Large intestine (tissue), 3 donors: ENCODE measurements around the gene CXCR1. TPM values are rescaled to one million over a fixed set of nuclear protein-coding genes. Genes with fewer than 3 reads are reported as not detected.
"Not testable (repeated sequence)": the region's sequence is repeated elsewhere in the genome, so short reads cannot be mapped to it uniquely, and the experiment has no call there.

Experiments
- DNase-seq, 2 donors: peaks; one replicate each; pipeline versions ENCODE4 v3.0.0 to v3.0.0-alpha.2; 2013
- H3K27ac ChIP-seq: one replicate; pipeline ENCODE4 v1.5.1; 2013; ENCODE audit warnings: low read length
- H3K27me3 ChIP-seq: 2 replicates; pipeline ENCODE4 v1.6.1; 2013; ENCODE audit warnings: low read length; ENCODE audit not compliant: control insufficient read depth, insufficient read depth
- H3K36me3 ChIP-seq: 2 replicates; pipeline ENCODE4 v1.6.1; 2013; ENCODE audit warnings: low read length; ENCODE audit not compliant: control insufficient read depth, insufficient read depth
- H3K4me1 ChIP-seq: one replicate; pipeline ENCODE4 v1.6.1; 2013; ENCODE audit warnings: low read length; ENCODE audit not compliant: control insufficient read depth, insufficient read depth
- H3K4me3 ChIP-seq: one replicate; pipeline ENCODE4 v1.5.1; 2013; ENCODE audit warnings: low read length
- H3K9me3 ChIP-seq: one replicate; pipeline ENCODE4 v1.6.1; 2013; ENCODE audit warnings: mild to moderate bottlenecking, low read depth, low read length, moderate library complexity; ENCODE audit not compliant: control insufficient read depth
- whole genome bisulfite sequencing: methylation state at CpG from one replicate; pipeline ENCODE4 v1.1.5; 2013; ENCODE audit warnings: low lambda C conversion rate; ENCODE audit not compliant: insufficient coverage; 5-methylcytosine and 5-hydroxymethylcytosine counted together
- polyA plus RNA-seq: library from polyadenylated mRNA; unstranded; fragments of 120-200 nt; gene quantifications from one replicate; pipeline ENCODE4 v1.2.1, GENCODE V29; 2013

CXCR1 gene
- polyA plus RNA-seq, 1 donor, result 0.01 TPM

DNA sequence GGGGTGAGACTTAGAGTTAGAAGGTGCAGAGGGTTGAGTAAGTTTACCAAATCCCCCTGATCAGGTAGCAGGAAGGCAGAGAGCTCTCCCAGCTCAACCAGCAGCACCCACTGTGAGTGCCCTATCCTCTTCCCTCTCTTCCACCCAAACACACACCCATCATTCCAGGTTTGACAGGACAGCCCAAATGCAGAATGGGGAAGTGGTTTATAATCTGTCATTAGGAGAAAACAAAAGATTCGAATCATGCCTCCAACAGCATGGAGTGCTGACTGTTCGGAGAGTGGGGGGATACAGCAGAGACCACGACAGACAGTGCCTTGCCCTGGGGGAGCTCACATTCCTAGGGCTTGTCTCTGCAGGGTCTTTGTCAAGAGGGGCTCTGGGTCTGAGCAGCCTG lies 29.2 kb downstream of the CXCR1 start:
- 93% methylated on average over 2 of the region's 3 CpGs for WGBS
- no peak overlapping the region for H3K4me3 ChIP-seq
- H3K27ac ChIP-seq, result no peak overlapping the region
- DNase-seq, result no peak
- H3K27me3 ChIP-seq, result peaks cover 11% of the 10 kb centered on the region
- H3K9me3 ChIP-seq, result no peaks in the 10 kb centered on the region
- no peaks in the 10 kb centered on the region for H3K4me1 ChIP-seq
- no peaks in the 10 kb centered on the region for H3K36me3 ChIP-seq

DNA sequence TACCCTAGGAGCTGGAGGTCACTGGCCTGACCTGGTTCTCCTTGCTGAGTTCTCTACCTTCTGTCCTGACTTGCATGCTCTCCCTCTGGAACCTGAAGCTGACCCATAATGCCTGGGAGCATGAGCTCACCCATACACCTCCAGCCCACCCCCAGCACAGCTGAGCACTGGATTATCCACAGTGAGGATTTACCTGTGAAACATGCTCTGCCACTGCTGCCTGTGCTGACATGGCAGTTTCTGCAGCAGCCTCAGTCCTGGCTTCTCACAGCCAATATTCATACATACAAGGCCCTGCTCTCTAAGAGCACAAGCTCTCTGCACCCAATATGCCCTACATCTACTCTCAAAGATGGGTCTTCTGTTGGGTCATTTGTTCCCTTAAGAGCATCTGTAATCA lies 35.9 kb downstream of the CXCR1 start:
- H3K36me3 ChIP-seq, result no peaks in the 10 kb centered on the region
- H3K4me3 ChIP-seq, result no peak overlapping the region
- no peaks in the 10 kb centered on the region for H3K4me1 ChIP-seq
- H3K9me3 ChIP-seq, result no peaks in the 10 kb centered on the region
- H3K27ac ChIP-seq, result no peak overlapping the region
- DNase-seq, result no peak
- H3K27me3 ChIP-seq, result peaks cover 13% of the 10 kb centered on the region

DNA sequence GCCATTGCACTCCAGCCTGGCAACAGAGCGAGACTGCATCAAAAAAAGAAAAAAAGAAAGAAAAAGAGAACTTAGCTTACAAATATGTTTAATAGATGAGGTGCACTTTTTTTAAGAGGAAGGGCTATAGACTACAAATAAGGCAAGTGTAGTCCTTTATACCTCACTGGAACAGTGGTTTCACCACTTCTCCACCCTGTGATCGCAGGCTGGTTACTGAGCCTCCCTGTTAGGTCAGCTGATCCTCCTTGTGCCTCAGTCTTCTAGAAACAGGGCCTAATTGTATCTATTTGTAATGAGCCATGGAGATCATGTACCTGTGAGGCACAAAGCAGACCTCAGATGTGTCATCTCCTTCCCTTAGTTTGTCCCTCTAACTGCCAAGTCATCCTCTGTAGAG lies 36.4 kb downstream of the CXCR1 start:
- DNase-seq, result no peak
- H3K4me3 ChIP-seq, result no peak overlapping the region
- no peaks in the 10 kb centered on the region for H3K4me1 ChIP-seq
- no CpG with 5 or more reads among the region's 2 CpGs for WGBS
- H3K27me3 ChIP-seq, result peaks cover 13% of the 10 kb centered on the region
- H3K36me3 ChIP-seq, result no peaks in the 10 kb centered on the region
- H3K27ac ChIP-seq, result no peak overlapping the region
- no peaks in the 10 kb centered on the region for H3K9me3 ChIP-seq

DNA sequence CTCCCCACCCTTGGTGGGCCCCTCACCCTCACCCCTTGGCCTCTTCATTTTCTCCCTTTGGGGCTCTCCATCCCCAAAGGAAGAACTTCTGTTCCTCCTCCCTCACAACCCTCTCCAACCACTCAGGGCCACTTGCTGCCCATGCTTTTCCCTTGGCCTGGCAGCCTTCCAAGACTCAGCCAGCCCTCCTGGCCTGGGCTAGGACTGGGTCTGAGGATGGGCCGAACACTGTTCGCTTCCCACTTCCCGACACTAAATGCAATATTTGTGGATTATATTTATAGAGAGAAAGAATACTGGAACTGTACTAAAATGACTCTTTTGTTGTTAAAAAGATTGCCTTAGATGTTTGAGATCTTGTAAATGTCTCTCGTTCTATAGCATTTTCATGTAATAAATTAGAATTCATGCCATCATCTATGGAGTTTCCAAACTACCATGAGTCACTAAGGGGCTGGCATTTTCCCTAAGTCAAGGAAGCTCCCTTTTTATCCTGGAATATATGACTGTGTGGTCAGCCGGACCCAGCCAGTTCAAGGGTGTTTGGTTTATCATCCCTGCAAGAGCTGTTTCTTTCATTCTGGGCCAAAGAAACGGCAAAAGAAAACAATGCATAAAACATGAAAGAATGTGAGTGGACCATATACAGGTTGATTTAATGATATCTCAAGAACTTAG lies 37.2 kb downstream of the CXCR1 start:
- Histone ChIP-seq H3K27ac (no peak overlapping the region), H3K36me3 (no peaks in the 10 kb centered on the region), H3K27me3 (peaks cover 13% of the 10 kb centered on the region), H3K4me3 (no peak overlapping the region), H3K4me1 (no peaks in the 10 kb centered on the region), H3K9me3 (no peaks in the 10 kb centered on the region)
- DNase-seq, result no peak
- 100% methylated on average over 1 of the region's 6 CpGs for WGBS

DNA sequence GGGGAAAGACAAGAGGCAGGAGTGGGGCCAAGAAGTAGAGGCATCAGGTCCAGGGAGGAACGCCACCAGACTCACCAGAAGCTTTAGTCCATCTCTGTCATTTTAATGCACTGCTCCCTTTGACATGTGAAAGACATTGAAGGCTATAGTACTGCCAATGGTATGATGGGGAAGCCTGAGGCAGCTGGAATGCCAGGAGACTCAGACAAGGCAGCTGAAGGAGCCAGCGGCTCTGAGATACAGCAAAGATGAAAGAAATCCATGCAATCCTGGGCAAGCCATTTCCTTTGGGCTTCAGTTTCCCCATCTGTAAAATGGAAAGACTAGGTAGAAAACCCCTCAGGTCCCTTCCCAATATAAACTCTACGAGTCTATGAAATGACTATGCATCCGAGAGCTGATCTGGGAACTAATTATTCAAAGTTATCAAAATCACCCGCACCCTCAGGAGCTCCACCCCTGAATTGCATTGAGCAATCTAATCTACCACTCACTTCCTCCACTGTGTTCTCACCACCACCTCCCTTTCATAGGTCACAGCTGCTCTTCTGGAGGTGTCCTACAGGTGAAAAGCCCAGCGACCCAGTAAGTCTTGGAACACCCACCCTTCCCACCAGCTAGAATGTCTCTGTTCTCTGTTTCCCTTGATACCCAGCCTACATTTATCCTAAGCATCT lies 37.8 kb downstream of the CXCR1 start:
- WGBS, result no CpG with 5 or more reads among the region's 6 CpGs
- H3K4me3 ChIP-seq, result no peak overlapping the region
- DNase-seq, result no peak
- H3K9me3 ChIP-seq, result no peaks in the 10 kb centered on the region
- no peaks in the 10 kb centered on the region for H3K36me3 ChIP-seq
- no peak overlapping the region for H3K27ac ChIP-seq
- peaks cover 13% of the 10 kb centered on the region for H3K27me3 ChIP-seq
- no peaks in the 10 kb centered on the region for H3K4me1 ChIP-seq

DNA sequence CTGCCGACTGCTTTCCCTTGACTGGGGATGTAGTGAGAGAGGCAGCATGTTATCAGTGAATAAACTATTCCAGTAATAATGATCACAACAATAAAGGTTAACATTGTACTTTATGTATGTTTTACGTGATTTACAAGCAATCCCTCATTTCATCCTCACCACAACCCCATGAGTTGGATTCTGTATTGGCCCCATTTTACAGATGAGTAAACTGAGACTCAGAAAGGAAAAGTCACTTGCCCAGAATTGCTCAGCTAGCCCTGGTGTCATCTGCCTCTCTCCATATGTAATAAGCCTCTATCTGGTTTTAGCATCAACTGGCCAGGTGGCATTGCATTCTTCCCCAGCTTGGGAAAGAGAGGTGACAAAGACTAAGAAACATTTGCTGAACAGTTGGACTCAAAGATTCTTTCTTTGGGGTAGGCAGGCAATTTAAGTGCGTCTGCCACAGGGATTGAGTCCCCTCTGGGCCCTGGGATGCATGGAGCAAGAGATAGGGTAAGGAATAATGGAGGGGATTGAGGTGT lies 38.8 kb downstream of the CXCR1 start:
- no peak overlapping the region for H3K27ac ChIP-seq
- WGBS, result 100% methylated on average over 1 of the region's 3 CpGs
- H3K36me3 ChIP-seq, result no peaks in the 10 kb centered on the region
- H3K27me3 ChIP-seq, result peaks cover 13% of the 10 kb centered on the region
- H3K4me3 ChIP-seq, result no peak overlapping the region
- no peaks in the 10 kb centered on the region for H3K4me1 ChIP-seq
- no peak for DNase-seq
- peaks cover 2% of the 10 kb centered on the region for H3K9me3 ChIP-seq

DNA sequence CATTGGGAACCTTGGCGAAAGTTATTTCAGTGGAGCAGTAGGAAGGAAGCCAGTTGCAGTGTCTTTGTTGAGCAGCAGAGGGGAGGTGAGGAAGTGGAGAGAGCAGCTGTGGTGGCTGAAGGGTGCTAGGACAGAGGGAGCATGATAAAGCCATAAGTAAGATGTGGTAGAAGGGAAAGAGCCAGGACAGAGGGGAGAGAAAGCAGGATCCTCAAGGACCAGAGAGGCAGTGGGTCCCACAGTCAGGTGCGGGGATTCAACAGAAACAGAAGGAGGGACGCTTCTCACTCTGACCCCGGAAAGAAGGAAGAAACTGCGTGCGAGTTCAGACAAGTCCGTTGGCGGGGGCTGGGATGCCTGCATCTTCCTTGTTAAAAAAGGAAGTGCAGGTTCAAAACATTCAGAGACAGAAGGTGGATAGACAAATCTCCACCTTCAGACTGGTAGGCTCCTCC lies 41.1 kb downstream of the CXCR1 start, which contains the start of gene CXCR2:
TSS of gene CXCR2 (plus strand) at position 403 of the 455 bp plus-strand sequence. CDS start 8,774 bp downstream, outside the sequence.
- Histone ChIP-seq H3K36me3 (no peaks in the 10 kb centered on the region), H3K27ac (no peak within 1 kb of the TSS), H3K27me3 (peaks cover 13% of the 10 kb centered on the region), H3K9me3 (peaks cover 4% of the 10 kb centered on the region), H3K4me1 (no peaks in the 10 kb centered on the region), H3K4me3 (no peak within 1 kb of the TSS)
- DNase-seq, result no peak
- 100% methylated on average over 1 of the region's 8 CpGs for WGBS

DNA sequence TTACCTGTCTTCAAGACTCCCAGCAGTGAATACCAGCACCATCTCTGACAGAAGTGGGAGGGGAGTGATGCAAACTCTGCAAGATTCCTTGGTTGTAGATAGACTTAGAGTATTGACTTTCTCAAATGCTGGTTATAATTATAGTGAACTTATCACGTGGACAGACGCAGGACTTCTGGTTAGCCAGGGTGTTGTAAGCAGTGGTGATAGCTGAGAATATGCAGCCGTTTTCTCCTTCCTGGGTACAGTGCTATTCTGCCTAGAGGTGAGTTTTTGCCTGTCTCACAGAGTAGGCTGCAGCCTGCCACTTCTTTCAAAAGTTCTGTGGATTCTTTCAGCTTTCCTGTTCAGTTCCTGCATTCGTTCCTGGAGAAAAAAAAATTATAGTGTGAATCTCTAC lies 41.7 kb downstream of the CXCR1 start:
- H3K9me3 ChIP-seq, result peaks cover 4% of the 10 kb centered on the region
- no peaks in the 10 kb centered on the region for H3K4me1 ChIP-seq
- peaks cover 13% of the 10 kb centered on the region for H3K27me3 ChIP-seq
- no peak overlapping the region for H3K27ac ChIP-seq
- H3K36me3 ChIP-seq, result no peaks in the 10 kb centered on the region
- no CpG with 5 or more reads among the region's 4 CpGs for WGBS
- DNase-seq, result no peak
- no peak overlapping the region for H3K4me3 ChIP-seq

DNA sequence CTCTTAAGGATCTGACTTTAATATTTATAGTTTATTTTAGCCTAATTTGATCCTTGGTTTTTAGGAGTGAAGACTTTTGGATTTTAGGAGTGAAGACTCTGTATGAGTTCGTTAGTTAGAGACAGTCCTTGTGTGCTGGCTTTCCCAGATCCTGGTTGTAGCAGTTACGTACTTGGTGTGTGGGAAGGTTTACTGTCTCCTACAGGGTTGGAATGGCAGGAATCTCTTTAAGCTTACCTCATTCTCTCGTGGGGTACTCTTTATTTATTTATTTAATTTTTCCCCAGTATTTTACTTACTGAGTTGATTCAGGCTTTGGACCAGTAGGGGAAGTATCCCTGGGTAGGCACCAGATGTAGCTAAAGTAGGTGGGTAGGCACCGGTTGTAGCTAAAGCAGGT lies 42.8 kb downstream of the CXCR1 start:
- Histone ChIP-seq H3K36me3 (no peaks in the 10 kb centered on the region), H3K27me3 (peaks cover 11% of the 10 kb centered on the region), H3K4me3 (no peak overlapping the region), H3K9me3 (peaks cover 4% of the 10 kb centered on the region), H3K27ac (no peak overlapping the region), H3K4me1 (no peaks in the 10 kb centered on the region)
- DNase-seq, result no peak
- WGBS, result 80% methylated on average over 1 of the region's 4 CpGs

DNA sequence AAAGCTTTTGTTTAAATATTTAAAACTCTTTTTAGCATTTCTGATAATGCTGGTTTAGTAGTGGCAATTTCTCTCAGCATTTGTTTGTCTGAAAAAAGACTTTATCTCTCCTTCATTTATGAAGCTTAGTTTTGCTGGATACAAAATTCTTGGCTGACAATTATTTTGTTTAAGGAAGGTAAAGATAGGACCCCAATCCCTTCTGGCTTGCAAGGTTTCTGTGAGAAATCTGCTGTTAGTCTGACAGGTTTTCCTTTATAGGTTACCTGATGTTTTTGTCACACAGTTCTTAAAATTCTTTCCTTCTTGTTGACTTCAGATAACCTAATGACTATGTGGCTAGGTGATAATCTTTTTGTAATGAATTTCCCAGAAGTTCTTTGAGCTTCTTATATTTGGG lies 44.5 kb downstream of the CXCR1 start:
- not testable (repeated sequence) for H3K27me3 ChIP-seq, H3K4me3 ChIP-seq, H3K4me1 ChIP-seq, H3K36me3 ChIP-seq, DNase-seq, H3K27ac ChIP-seq, H3K9me3 ChIP-seq

DNA sequence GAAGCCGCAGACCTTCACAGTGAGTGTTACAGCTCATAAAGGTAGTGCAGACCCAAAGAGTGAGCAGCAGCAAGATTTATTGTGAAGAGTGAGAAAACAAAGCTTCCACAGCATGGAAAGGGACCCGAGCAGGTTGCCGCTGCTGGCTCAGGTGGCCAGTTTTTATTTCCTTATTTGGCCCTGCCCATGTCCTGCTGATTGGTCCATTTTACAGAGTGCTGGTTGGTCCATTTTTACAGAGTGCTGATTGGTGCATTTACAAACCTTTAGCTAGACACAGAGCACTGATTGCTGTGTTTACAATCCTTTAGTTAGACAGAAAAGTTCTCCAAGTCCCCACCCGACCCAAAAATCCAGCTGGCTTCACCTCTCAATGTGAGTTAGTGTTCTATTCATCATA lies 45.0 kb downstream of the CXCR1 start:
- no CpG with 5 or more reads among the region's 4 CpGs for WGBS
- not testable (repeated sequence) for H3K27ac ChIP-seq, H3K9me3 ChIP-seq, DNase-seq, H3K4me1 ChIP-seq, H3K36me3 ChIP-seq, H3K27me3 ChIP-seq, H3K4me3 ChIP-seq
